Brain pericyte (primary cell): Measurements from ENCODE around the gene EBF4.
"Not testable (repeated sequence)": the region's sequence is repeated elsewhere in the genome, so short reads cannot be mapped to it uniquely, and the experiment has no call there.

ENCODE experiments used
- DNase-seq: peaks from one replicate; pipeline ENCODE4 v3.0.0-alpha.2; 2012; ENCODE audit warnings: low read depth, low spot score

EBF4 gene

DNA sequence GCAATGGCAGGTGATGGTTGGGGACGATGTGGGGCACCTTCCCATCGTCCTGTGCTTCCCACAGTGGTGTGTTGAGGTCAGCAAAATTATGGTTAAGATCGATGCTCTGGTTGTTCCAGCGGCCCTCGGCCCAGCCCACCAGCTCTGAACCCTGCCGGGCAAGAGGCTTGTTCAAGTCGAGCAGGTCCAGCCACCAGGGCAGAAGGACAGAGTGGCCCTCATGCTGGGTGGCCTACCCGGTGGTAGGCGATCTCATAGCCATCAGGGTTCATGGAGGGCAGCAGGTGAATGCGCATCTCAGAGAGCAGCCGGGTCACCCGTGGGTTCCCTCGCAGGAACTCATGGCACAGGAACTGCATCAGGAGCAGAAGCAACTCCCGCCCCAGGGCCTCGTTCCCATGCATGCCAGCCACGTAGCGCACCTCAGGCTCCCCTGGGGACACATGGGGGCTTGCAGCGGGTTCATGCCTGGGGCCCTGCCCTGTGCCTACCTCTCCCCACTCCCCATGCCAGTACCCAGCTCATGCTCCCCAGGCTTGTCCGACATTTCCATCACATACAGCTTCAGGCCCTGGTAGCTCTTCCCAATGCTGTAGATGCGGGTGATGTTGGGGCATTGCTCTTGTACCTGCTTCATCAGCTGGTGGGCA is 103.6 kb downstream of the EBF4 start:
- DNase-seq: no peak

DNA sequence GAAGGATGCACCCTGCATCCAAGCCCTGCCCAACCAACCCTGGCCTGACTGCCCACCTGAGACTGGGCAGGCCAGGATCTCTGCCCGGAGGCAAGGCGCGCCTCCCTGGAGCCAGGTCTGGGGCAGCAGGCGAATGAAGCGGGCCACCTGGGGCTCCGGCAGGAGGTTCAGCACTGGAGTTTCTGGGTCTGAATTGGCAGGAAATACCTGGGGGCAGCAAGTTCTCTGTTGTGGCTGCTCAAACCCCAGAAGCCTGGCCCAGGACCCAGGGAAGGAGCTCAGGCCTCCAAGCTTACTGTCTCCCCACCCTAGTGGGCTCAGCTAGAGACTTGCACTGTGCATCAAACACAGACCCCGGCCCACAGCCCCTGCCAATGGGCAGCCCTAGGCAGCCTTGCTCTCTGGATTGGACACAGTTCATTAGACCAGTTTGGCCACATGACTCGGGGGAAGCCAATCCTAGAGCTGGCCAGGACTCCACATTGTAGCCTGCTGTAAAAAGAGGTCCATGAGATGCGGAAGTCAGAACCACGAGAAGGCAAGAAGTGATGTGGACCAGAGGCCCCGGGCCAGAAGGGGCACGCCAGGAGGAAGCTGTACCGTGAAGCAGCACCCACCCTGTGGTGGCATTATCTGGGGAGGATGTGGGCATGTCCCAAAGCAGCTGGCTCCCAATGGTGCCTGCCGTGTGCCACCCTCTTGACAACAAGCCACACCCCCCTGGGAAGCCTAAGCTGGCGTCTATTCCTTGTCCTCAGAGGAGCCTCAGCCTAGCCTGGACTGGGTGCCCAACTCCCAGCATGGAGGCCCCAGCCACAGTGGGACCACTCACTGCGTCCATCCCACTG is 104.8 kb downstream of the EBF4 start:
- DNase-seq: no peak

DNA sequence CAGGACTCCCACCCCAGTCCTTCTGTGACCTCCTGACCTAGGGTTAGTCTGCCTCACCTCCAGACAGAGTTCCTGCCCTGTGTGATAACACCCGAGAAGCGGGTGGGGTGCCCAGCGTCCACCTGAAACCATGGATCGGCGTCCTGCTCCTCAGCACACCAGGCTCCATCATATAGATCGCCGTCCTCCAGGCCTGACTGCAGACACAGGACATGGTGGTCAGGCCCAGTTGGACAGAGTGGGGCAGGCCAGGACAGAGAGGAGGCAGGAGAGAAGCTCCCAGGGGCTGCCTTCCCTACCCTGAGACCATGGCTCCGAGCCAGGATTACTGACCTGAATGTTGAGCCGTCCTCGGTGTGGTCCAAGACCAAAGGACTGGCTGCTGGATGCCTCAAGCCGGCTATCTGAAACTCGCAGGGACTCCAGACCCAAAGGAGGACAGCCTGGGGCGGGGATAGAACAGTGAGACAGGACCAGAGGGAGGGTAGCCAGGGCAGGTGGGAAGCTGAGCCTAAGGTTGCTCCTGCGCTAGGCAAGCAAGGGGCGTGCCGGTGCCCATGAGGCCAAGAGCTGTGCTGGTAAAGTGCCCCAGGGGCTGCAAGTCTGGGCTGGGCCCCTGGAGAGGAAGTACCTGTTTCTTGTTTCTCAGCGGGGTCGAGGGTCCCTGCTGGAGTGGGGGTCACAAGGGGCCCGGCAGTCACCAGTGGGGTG is 105.7 kb downstream of the EBF4 start:
- DNase-seq: no peak

DNA sequence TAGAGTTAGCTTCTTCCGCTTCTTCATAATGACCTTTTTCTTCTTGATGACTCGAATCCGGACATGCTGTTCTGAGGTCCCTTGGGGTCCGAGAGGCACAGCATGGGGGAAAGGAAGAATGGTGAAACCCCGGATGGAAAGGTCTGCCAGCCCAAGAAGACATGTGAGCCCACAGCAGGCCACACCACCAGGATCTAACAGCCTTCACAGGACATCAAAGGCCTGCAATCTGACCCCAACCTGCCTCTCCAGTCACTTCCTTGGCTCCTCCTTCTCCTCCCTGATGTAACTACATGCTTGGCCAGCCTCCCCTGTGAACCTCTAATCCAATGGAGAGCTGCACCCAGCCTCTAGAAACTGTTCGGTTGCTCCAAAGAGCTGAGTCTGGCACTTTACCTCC is 106.2 kb downstream of the EBF4 start:
- peak; percentile 41 for DNase-seq

- DNase-seq: no peak
These were observed 106.7 kb downstream of the EBF4 start for GRCh38 chr20:2799271-2799670.

DNA sequence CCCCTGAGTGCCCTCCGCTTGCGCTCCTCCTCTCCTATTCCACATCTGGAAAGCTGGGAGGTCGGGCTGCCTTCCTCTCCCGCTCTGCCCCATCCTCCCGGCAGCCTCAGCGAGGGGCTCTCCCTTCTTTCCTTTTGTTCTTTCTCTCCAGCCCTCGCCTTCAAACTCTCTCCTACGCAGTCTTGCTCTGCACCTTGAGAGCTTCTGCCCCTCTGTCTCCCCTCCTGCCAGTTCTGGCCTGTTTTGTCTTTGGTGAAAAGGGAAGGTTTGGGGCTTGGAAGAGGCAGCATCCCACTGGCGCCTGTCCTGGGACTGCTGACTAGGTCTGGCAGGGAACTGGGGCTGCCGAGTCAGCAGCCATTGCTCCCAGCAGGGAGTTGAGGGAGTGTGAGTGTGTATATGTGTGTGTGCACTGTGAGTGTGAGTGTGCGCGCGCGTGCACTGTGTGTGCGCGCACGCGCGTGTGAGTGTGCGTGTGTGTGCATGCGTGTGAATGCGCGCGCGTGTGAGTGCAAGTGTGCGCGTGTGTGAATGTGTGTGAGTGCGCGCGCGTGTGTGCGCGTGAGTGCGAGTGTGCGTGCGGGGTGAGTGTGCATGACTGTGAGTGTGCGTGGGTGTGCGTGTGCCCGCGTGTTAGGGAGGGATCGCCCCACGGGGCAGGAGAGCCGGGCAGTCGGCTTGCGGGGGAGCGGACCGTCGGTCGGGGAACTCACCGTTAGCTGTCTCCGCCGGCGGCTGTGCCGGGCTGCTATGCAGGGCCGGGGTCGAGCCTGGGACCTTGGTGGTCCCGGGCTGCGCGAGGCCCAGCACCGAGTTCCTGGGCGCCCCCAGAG is 107.3 kb downstream of the EBF4 start:
- DNase-seq: no peak

GRCh38 chr20:2800521-2801285 is 108.1 kb downstream of the EBF4 start, which contains the start of gene CPXM1:
Gene CPXM1, minus strand, starts transcription at chr20:2800627. Its CDS starts 55 bp downstream, at chr20:2800572.
- no peak for DNase-seq

DNA sequence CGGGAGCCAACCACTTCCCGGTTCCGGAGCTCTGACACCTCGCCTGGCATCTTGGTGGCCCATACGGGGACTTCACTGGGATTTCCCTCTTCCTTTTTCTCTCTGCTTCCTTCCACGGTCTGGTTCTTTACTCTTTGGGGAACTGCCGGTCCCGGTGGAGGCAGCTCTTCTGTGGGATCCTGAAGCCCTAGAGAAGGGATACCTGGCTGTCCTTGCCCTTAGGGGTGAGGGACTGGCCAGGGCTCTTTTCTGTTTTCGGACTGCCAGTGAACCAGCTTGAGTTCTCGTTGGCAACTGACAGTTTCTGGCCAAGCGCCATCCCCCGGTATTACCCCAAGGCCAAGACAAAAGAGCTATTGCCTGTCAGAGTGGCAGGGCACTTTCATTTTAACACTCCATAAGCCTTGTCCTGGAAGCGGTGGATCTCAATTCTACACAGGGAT is 108.7 kb downstream of the EBF4 start:
- DNase-seq: no peak

DNA sequence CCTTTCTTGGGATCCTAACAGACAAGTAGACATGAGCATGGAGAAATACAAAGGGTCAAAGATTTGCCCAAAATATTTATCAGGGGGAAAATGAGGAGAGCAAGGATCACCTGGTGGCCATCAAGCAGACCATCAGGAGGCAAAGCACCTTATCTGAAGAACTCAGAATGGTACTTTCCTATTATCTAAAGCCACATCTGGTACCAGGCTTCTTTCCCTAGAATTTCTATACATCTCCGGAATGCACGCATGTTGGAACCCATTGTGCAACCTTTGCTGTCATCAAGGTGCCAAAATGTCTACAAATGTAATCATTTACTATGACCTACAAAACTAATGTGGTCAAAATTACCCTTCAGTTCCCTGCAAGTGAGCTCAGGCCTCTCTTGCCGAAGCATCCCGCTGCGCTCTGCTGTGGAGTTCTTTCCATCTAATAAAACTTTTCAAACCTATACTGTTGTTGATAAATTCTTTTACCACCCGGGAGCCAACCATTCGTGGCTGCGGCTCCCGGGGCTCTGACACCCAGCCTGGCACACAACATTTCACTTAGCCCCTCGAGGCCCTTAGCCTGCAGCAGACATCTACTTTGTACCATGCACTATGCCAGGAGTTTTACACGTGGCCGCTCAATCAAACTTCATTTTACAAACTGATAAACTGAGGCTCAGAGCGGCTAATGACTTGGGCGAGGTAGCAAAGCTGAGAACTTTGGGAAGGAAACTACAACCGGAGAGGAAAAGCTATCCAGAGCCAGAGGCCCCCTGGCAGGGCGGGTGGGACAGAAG is 111.7 kb downstream of the EBF4 start:
- no peak for DNase-seq

GRCh38 chr20:2804852-2805688 is 112.5 kb downstream of the EBF4 start:
- DNase-seq: no peak

DNA sequence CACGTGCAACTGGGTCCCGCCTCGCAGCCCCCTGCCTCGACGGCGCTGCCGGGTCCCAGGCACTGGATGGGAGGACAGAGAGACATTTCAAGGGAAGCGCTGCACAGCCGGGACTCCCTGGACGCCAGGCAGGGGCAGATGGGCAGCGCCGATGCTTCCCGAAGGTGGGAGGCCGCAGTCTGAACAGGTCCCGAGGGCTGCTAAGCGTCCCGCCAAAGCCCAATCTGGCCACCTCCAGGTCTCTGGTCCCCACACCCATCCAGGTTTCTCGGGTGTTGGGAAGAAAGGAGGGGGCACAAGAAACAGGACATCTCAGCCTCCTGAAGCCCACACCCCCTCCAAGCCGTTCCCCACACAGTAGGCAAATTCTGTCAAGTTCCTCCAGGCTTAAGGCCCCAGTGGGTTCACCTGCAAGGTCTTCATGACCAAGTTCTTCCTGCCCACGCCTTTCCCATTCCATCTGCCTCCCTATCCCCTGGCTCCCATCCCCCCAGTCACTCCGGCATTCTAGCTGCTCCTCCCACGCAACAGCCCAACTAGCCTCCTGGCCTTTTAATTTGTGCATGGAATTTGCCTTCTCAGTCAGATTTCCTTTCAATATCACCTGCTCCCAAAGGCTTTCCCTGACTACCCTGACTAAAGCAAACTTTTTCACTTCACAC is 113.2 kb downstream of the EBF4 start:
- DNase-seq: no peak

DNA sequence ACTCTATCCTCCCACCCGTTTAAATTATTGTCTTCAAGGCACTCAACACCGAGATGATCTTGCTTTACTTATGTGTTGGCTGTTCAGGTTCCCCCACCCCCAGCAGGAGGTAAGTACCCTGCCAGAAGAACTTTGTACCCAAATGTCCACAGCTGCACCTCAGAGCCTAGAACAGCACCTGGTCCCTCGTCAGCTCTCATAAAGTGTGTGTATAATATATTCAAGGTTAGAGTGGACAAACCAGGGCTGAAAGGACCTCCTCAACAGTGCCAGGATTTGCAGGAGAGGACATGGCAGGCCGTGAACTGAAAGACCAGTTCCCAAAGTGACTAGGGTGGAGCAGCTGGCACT is 113.7 kb downstream of the EBF4 start:
- DNase-seq: no peak

GRCh38 chr20:2807019-2807418 is 114.4 kb downstream of the EBF4 start:
- DNase-seq: no peak

DNA sequence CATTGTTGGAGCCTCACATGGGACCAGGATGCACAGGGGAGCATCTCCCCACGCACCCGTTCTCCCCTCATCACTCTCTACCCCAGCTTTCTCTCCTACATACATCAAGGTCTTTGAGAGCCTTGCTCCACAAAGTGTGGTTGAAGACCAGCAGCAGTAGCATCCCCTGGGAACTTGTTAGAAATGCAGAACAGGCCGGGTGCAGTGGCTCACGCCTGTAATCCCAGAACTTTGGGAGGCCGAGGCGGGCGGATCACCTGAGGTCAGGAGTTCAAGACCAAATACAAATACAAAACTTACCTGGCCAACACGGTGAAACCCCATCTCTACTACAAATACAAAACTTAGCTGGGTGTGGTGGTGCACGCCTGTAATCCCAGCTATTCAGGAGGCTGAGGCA is 115.3 kb downstream of the EBF4 start:
- not testable (repeated sequence) for DNase-seq

DNA sequence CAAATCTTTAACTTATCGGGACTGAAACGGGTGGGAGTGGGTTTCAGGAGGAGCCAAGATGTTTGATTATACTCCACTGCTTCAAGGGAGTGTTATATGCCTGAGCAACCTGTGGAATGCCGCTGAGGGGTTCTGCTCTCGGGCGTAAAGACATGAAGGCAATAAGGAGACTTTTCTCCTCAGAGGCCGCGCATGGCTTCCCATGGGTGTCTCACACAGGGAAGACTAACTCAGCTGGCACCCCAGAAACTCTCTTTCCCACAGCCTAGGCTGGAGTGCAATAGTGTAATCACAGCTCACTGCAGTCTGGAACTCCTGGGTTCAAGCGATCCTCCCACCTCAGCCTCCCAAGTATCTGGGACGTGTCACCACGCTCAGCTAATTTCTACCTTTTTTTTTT is 117.1 kb downstream of the EBF4 start:
- DNase-seq: no peak
